Astrocyte of the cerebellum (primary cell): ENCODE results near the gene B4GALT1.

Experiments
- DNase-seq: peaks from one replicate; pipeline ENCODE4 v3.0.0-alpha.2; 2011; ENCODE audit warnings: low read depth
- H3K4me3 ChIP-seq: 2 replicates; pipeline ENCODE4 v1.5.1; 2011; ENCODE audit warnings: mild to moderate bottlenecking, low read depth, low read length, moderate library complexity
- CTCF ChIP-seq: IDR thresholded peaks from 2 replicates; pipeline ENCODE4 v1.5.1; 2012; ENCODE audit warnings: low read length, low read depth, moderate library complexity, mild to moderate bottlenecking; ENCODE audit errors: missing control alignments
- in situ Hi-C: cut with HindIII; loops from 2 replicates; pipeline ENCODE4 v1.10.0; 2017; ENCODE audit warnings: low sequenced_read_pairs

Gene B4GALT1

GRCh38 chr9:33177086-33177485 lies 9.9 kb upstream of the B4GALT1 start:
- in situ Hi-C loops, result no loop called here
- H3K4me3 ChIP-seq, result no peak overlapping the region
- no peak for TF ChIP-seq CTCF
- DNase-seq, result no peak

- DNase-seq, result no peak
- in situ Hi-C loops, result no loop called here
These were observed 8.7 kb upstream of the B4GALT1 start for GRCh38 chr9:33175649-33176325.

GRCh38 chr9:33172256-33173238 lies 5.4 kb upstream of the B4GALT1 start:
- DNase-seq, result no peak
- TF ChIP-seq CTCF, result no peak
- no peak overlapping the region for H3K4me3 ChIP-seq
- in situ Hi-C loops, result loop anchor here (5.0 kb wide), 1 partner anchor 95 kb away; the partner anchor contains the start of gene SMU1

More at GRCh38 chr9:33175649-33176325, 8.7 kb upstream of the B4GALT1 start:
- no peak for TF ChIP-seq CTCF
- H3K4me3 ChIP-seq, result no peak overlapping the region

- DNase-seq, result no peak
- in situ Hi-C loops, result loop anchor here (5.0 kb wide), 1 partner anchor 93 kb away; the partner anchor contains the start of gene SMU1
- H3K4me3 ChIP-seq, result no peak overlapping the region
- TF ChIP-seq CTCF, result peak; percentile 25
These were observed 3.6 kb upstream of the B4GALT1 start for GRCh38 chr9:33170464-33171415.

- in situ Hi-C loops, result no loop called here
- H3K4me3 ChIP-seq, result no peak overlapping the region
- DNase-seq, result no peak
- no peak for TF ChIP-seq CTCF
These were observed 1.9 kb upstream of the B4GALT1 start for GRCh38 chr9:33168941-33169544.
